ENCODE measurements around the gene RICTOR.

The RICTOR gene

DNA sequence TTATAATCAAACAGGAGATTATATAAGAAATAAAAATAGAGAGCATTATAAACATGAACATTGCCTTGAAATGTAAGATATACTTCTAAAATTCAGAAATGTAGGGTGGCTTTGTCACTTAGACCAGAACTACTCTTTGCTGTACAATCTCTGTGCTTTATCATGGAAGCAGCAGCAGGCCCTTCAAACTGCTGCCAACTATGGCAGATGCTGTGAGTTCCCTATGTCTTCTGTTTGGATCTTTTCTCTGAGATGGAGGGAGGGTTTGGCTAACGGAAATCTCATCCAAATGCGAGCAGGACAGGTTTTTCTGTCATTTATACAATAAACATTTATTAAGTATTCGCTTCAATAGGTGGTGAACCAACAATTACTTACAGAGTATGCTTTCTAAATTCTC is 34.8 kb upstream of the RICTOR start:
- no peak overlapping the region for H3K27ac ChIP-seq (ENCODE audit: low read depth, low read length)
- no peaks in the 10 kb centered on the region for H3K4me1 ChIP-seq (ENCODE audit: control insufficient read depth, insufficient read depth, low read length)
- H3K27me3 ChIP-seq (ENCODE audit: control insufficient read depth, insufficient read depth, low read length), result no peaks in the 10 kb centered on the region
- no peak overlapping the region for H3K4me3 ChIP-seq (ENCODE audit: low read length)
- H3K36me3 ChIP-seq (ENCODE audit: control insufficient read depth, insufficient read depth, low read length), result no peaks in the 10 kb centered on the region
- H3K9ac ChIP-seq (ENCODE audit: low read length), result no peak overlapping the region

- H3K27me3 ChIP-seq (ENCODE audit: control insufficient read depth, insufficient read depth, low read length), result no peaks in the 10 kb centered on the region
- H3K4me3 ChIP-seq (ENCODE audit: low read length), result no peak overlapping the region
- H3K4me1 ChIP-seq (ENCODE audit: control insufficient read depth, insufficient read depth, low read length), result no peaks in the 10 kb centered on the region
- H3K27ac ChIP-seq (ENCODE audit: low read depth, low read length), result no peak overlapping the region
- H3K9ac ChIP-seq (ENCODE audit: low read length), result no peak overlapping the region
- H3K36me3 ChIP-seq (ENCODE audit: control insufficient read depth, insufficient read depth, low read length), result no peaks in the 10 kb centered on the region
Measured at GRCh38 chr5:39107350-39107749, 33.2 kb upstream of the RICTOR start.

DNA sequence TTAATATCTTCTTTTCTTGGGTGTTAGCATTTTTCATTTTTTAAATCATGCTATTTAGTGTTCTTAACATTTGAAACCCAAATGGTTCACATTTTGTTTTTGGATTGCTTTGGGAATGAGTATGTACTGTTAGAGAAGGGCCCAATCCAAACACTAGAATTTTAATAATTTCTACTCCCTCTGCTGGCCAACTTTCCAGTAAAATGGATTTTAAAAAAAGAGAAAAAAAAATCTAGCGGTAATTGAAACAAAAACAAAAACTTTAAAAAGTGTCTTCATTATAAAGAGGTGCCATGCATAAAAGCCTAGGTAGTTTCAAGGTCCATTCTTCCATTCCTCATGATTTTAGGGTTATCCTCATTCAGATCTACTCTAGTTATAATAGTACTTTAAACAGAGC is 32.1 kb upstream of the RICTOR start:
- H3K4me3 ChIP-seq (ENCODE audit: low read length), result no peak overlapping the region
- no peak overlapping the region for H3K27ac ChIP-seq (ENCODE audit: low read depth, low read length)
- H3K9ac ChIP-seq (ENCODE audit: low read length), result no peak overlapping the region
- no peaks in the 10 kb centered on the region for H3K27me3 ChIP-seq (ENCODE audit: control insufficient read depth, insufficient read depth, low read length)
- no peaks in the 10 kb centered on the region for H3K36me3 ChIP-seq (ENCODE audit: control insufficient read depth, insufficient read depth, low read length)
- no peaks in the 10 kb centered on the region for H3K4me1 ChIP-seq (ENCODE audit: control insufficient read depth, insufficient read depth, low read length)

GRCh38 chr5:39104221-39104620 is 30.0 kb upstream of the RICTOR start:
- Histone ChIP-seq H3K4me1 (ENCODE audit: control insufficient read depth, insufficient read depth, low read length) (no peaks in the 10 kb centered on the region), H3K27ac (ENCODE audit: low read depth, low read length) (no peak overlapping the region), H3K4me3 (ENCODE audit: low read length) (no peak overlapping the region), H3K36me3 (ENCODE audit: control insufficient read depth, insufficient read depth, low read length) (no peaks in the 10 kb centered on the region), H3K27me3 (ENCODE audit: control insufficient read depth, insufficient read depth, low read length) (no peaks in the 10 kb centered on the region), H3K9ac (ENCODE audit: low read length) (no peak overlapping the region)

GRCh38 chr5:39102684-39103155 is 28.5 kb upstream of the RICTOR start:
- Histone ChIP-seq H3K4me3 (ENCODE audit: low read length) (no peak overlapping the region), H3K4me1 (ENCODE audit: control insufficient read depth, insufficient read depth, low read length) (no peaks in the 10 kb centered on the region), H3K9ac (ENCODE audit: low read length) (no peak overlapping the region), H3K27ac (ENCODE audit: low read depth, low read length) (no peak overlapping the region), H3K27me3 (ENCODE audit: control insufficient read depth, insufficient read depth, low read length) (no peaks in the 10 kb centered on the region), H3K36me3 (ENCODE audit: control insufficient read depth, insufficient read depth, low read length) (no peaks in the 10 kb centered on the region)

DNA sequence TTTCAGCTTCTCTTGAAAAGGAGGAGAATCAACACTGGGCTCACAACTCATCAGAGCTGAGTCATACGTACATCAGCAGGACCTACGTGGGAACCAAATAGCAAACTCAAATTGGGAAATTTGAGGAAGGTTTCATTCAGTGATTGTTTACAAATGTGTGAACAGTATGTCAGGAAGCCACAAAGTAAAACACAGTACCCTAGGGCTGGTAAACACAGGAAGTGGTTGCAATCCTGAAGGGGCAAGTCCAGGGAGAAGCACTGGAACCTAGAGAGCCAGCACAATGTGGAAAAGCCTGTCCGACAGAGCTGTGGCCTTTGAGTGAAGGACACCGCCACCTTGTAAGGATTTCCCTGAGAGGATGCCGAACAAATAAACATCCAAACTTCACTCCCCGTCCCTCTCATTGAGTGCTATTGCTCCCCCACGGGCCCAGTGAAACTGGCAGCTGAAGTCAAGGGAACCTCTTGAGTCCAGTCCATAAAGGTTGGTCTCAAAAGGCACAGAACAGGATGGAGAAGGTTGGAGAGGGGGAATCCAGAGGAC is 26.7 kb upstream of the RICTOR start:
- no peak overlapping the region for H3K27ac ChIP-seq (ENCODE audit: low read depth, low read length)
- H3K4me1 ChIP-seq (ENCODE audit: control insufficient read depth, insufficient read depth, low read length), result no peaks in the 10 kb centered on the region
- H3K4me3 ChIP-seq (ENCODE audit: low read length), result no peak overlapping the region
- H3K9ac ChIP-seq (ENCODE audit: low read length), result no peak overlapping the region
- no peaks in the 10 kb centered on the region for H3K27me3 ChIP-seq (ENCODE audit: control insufficient read depth, insufficient read depth, low read length)
- H3K36me3 ChIP-seq (ENCODE audit: control insufficient read depth, insufficient read depth, low read length), result no peaks in the 10 kb centered on the region

DNA sequence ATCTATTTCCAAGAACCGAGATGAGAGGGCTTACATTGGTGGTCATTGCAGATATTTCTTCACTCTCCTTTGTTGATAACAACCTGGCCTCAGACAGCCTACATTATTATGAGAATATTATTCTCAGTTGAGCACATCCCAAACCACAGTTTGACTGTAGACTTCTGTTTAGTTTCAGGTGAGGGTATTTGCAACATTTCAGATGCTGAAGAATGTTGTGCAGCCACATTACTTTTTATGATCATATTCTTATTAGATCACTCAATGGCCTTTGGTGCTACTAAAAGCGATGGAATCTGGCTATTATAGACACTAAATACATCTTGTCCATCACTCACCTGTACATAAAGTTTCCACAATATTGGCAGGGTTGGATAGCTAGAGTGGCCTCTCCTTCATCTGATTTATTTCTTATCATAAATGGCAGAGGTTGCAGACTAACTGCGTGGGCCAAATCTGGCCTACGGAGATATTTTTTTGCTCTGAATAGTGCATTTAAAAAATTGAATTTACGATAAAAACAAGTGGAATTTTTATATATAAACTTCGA is 26.2 kb upstream of the RICTOR start:
- H3K27ac ChIP-seq (ENCODE audit: low read depth, low read length), result no peak overlapping the region
- H3K9ac ChIP-seq (ENCODE audit: low read length), result no peak overlapping the region
- H3K36me3 ChIP-seq (ENCODE audit: control insufficient read depth, insufficient read depth, low read length), result no peaks in the 10 kb centered on the region
- H3K27me3 ChIP-seq (ENCODE audit: control insufficient read depth, insufficient read depth, low read length), result no peaks in the 10 kb centered on the region
- no peak overlapping the region for H3K4me3 ChIP-seq (ENCODE audit: low read length)
- no peaks in the 10 kb centered on the region for H3K4me1 ChIP-seq (ENCODE audit: control insufficient read depth, insufficient read depth, low read length)

DNA sequence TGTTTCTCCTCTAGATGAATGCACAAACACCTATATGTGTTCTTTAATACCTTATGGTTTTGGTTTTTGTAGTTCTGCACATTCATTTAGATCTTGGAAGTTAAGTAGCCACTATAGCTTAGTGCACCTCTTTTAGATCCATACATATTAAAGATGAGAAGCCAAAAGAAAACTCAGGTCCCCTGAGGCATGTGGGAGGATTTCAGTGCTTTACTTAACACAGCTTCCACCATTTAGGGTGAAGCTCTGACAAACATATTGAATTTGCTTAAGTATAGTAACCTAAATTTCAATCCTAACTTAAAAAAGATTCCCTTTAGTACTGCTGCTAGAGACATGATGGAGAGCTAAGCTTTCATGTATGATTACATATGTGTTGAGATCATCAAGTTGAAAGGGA is 25.6 kb upstream of the RICTOR start:
- no peak overlapping the region for H3K27ac ChIP-seq (ENCODE audit: low read depth, low read length)
- H3K9ac ChIP-seq (ENCODE audit: low read length), result no peak overlapping the region
- H3K4me3 ChIP-seq (ENCODE audit: low read length), result no peak overlapping the region

DNA sequence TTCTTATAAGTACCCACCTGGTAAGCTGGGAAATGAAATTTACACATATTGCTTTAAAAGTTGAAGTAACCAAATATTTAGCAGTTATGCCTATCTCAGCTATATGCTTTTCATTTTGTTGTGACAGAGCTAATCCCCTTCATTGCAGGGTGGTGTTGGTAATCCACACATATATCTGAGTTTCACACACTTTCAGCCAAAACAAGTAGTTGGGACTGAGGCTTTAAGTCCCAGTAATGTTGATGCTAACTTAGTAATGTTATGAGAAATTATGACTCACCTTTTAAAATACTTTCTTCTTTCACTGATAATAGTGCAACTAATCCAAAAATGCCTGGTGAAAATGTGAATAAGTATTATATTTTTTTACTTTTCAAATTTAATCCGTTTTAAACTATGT is 19.2 kb upstream of the RICTOR start:
- Histone ChIP-seq H3K27ac (ENCODE audit: low read depth, low read length) (no peak overlapping the region), H3K4me3 (ENCODE audit: low read length) (no peak overlapping the region), H3K27me3 (ENCODE audit: control insufficient read depth, insufficient read depth, low read length) (no peaks in the 10 kb centered on the region), H3K4me1 (ENCODE audit: control insufficient read depth, insufficient read depth, low read length) (no peaks in the 10 kb centered on the region), H3K9ac (ENCODE audit: low read length) (no peak overlapping the region), H3K36me3 (ENCODE audit: control insufficient read depth, insufficient read depth, low read length) (no peaks in the 10 kb centered on the region)

More for the DNA sequence above, 25.6 kb upstream of the RICTOR start:
- no peaks in the 10 kb centered on the region for H3K27me3 ChIP-seq (ENCODE audit: control insufficient read depth, insufficient read depth, low read length)
- H3K4me1 ChIP-seq (ENCODE audit: control insufficient read depth, insufficient read depth, low read length), result no peaks in the 10 kb centered on the region
- H3K36me3 ChIP-seq (ENCODE audit: control insufficient read depth, insufficient read depth, low read length), result no peaks in the 10 kb centered on the region

DNA sequence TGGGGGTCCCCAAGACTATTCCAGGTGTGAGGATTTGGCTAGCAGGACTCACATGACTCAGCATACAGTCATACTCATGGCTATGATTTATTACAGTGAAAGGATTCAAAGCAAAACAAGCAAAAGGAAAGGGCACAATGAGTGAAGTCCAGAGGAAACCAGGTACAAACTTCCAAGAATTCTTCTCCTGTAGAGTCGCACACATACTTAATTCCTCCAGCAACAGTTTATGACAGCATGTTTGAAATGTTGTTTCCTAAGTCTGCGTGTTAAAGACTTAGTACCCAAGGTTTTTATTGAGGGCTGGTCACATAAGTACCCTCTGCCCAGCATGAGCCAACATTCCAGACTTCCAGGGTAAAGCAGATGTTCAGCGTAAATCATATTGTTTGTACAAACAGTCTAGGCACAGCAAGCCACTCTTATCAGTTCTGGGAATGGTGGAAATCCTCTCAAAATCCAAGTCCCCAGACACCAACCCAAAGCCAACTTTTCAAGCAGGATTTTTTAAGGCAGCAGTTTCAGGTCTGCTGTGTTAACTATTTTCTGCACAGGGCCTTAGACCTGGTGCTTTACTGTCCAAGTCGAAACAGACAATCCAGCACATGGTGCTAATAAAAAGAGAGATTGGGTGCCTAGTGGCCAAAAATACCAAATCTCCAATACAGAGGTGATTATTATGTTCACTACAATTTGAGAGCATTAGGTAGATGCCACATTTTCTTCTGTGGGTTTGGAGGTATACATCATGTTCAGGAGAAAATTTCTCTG is 18.6 kb upstream of the RICTOR start:
- H3K27me3 ChIP-seq (ENCODE audit: control insufficient read depth, insufficient read depth, low read length), result no peaks in the 10 kb centered on the region
- H3K4me1 ChIP-seq (ENCODE audit: control insufficient read depth, insufficient read depth, low read length), result no peaks in the 10 kb centered on the region
- no peak overlapping the region for H3K4me3 ChIP-seq (ENCODE audit: low read length)
- H3K9ac ChIP-seq (ENCODE audit: low read length), result no peak overlapping the region
- no peaks in the 10 kb centered on the region for H3K36me3 ChIP-seq (ENCODE audit: control insufficient read depth, insufficient read depth, low read length)
- no peak overlapping the region for H3K27ac ChIP-seq (ENCODE audit: low read depth, low read length)

DNA sequence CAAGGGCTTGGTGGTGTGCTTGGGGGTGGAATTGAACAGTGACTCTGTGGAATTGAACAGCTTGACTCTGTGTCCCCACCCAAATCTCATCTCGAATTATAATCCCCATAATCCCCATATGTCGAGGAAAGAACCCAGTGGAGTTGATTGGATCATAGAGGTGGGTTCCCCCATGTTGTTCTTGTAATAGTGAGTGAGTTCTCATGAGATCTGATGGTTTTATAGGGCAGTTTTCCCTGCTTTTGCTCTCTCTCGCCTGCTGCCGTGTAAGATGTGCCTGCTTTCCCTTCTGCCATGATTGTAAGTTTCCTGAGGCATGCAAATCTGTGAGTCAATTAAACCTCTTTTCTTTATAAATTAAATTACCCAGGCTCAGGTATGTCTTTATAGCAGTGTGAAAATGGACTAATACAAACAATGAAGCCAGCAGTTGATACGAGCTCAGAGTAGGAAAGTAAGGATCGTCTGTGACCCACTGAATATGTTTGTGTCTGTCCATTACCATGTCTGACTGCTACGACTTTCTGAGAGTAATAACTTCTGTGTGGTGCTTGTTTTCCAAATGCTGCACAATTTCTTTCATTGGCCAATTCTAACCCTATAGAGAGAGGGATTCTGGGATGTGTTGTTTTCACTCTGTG is 17.9 kb upstream of the RICTOR start:
- Histone ChIP-seq H3K36me3 (ENCODE audit: control insufficient read depth, insufficient read depth, low read length) (no peaks in the 10 kb centered on the region), H3K9ac (ENCODE audit: low read length) (no peak overlapping the region), H3K4me3 (ENCODE audit: low read length) (no peak overlapping the region), H3K4me1 (ENCODE audit: control insufficient read depth, insufficient read depth, low read length) (no peaks in the 10 kb centered on the region), H3K27ac (ENCODE audit: low read depth, low read length) (no peak overlapping the region), H3K27me3 (ENCODE audit: control insufficient read depth, insufficient read depth, low read length) (no peaks in the 10 kb centered on the region)

GRCh38 chr5:39083968-39084367 is 9.8 kb upstream of the RICTOR start:
- Histone ChIP-seq H3K4me3 (ENCODE audit: low read length) (no peak overlapping the region), H3K4me1 (ENCODE audit: control insufficient read depth, insufficient read depth, low read length) (no peaks in the 10 kb centered on the region), H3K27ac (ENCODE audit: low read depth, low read length) (no peak overlapping the region), H3K9ac (ENCODE audit: low read length) (no peak overlapping the region), H3K36me3 (ENCODE audit: control insufficient read depth, insufficient read depth, low read length) (no peaks in the 10 kb centered on the region), H3K27me3 (ENCODE audit: control insufficient read depth, insufficient read depth, low read length) (no peaks in the 10 kb centered on the region)

All from rectal smooth muscle tissue (tissue), 1 donor.